NT2/D1 (cell line): Measurements from ENCODE around the gene XCL2.

Source experiments
- SUZ12 ChIP-seq: IDR thresholded peaks from 2 replicates; pipeline ENCODE4 v1.6.1; 2011; ENCODE audit not compliant: insufficient read length, insufficient read depth; ENCODE audit errors: extremely low read depth
- YY1 ChIP-seq: IDR thresholded peaks from 2 replicates; pipeline ENCODE4 v1.6.1; 2011; ENCODE audit not compliant: insufficient read length, insufficient read depth
- ZNF274 ChIP-seq: IDR thresholded peaks from 2 replicates; pipeline ENCODE4 v1.6.1; 2011; ENCODE audit warnings: mild to moderate bottlenecking, low read depth, low read length

DNA sequence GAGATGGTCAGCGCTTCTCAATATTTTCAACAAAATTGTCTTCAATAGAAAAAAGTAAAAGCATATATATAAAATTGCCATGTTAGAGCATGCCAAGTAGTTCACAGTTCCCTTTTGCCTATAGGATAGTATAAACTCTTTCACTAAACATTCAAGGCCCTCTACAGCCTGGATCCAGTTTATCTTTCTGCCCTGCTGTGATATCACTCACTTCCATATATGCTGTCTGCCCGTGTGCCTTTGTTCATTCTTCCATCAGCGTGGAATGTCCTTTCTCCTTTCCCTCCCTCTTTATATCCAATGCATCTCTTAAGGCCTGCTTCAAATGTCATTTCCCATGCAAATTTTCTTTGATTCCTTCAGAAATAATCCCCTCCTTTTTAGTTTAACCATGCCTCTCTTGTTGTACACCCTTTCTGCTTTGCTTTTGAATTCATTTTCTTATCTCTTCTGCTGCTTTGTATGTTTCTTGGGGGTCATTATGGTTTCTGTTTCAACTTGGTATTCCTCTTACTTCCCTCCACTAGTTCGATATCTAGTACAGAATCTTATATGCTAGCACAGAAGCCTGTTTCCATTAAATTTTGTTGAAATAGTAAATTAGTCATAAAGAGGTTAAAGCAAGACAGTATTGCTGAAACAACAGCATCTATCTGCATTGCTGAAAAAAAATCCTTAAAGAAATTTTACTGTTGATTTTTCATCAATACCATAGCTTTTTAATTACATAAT is 44.7 kb downstream of the XCL2 start:
- TF ChIP-seq SUZ12 (no peak), YY1 (no peak), ZNF274 (no peak)
